Measurements from ENCODE around the gene PCLO. TPM values are rescaled to one million over a fixed set of nuclear protein-coding genes. Genes with fewer than 3 reads are reported as not detected.

PCLO gene
- total RNA-seq, 3 donors from 2014 or later, result 0.10 TPM; not detected in 2

GRCh38 chr7:82839555-82839954 is 323.1 kb downstream of the PCLO start:
- no peaks in the 10 kb centered on the region for H3K36me3 Mint-ChIP-seq (ENCODE audit: insufficient read depth)
- DNase-seq, result no peak
- no peak for ATAC-seq
- no peaks in the 10 kb centered on the region for H3K4me1 Mint-ChIP-seq (ENCODE audit: low read depth)
- no peak overlapping the region for H3K4me3 Mint-ChIP-seq
- no peaks in the 10 kb centered on the region for H3K27me3 Mint-ChIP-seq (ENCODE audit: low read depth)
- peaks cover 8% of the 10 kb centered on the region for H3K9me3 Mint-ChIP-seq

DNA sequence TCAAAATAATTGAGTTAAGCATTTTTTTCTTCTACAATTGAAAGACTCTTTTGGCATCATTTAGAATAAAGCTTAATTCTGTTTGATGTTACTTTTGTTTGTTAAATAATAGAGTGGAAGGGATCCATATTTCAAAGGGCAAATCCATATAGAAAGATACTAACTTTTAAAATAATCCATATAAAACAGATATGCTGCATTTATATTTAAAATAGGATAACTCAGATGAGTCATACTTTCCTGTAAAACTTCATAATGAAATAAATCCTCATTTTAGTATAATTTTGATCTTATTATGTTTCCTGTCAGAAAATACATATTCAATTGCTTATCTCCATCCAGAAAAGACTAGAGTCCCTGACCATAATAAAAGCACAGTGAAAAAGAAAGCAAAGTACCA is 323.6 kb downstream of the PCLO start:
- Mint-ChIP-seq H3K4me1 (ENCODE audit: low read depth) (no peaks in the 10 kb centered on the region), H3K27me3 (ENCODE audit: low read depth) (no peaks in the 10 kb centered on the region), H3K36me3 (ENCODE audit: insufficient read depth) (no peaks in the 10 kb centered on the region), H3K9me3 (peaks cover 9% of the 10 kb centered on the region), H3K4me3 (no peak overlapping the region)
- DNase-seq, result no peak
- ATAC-seq, result no peak

GRCh38 chr7:82838314-82838713 is 324.4 kb downstream of the PCLO start:
- DNase-seq, result no peak
- no peak for ATAC-seq
- Mint-ChIP-seq H3K27me3 (ENCODE audit: low read depth) (no peaks in the 10 kb centered on the region), H3K36me3 (ENCODE audit: insufficient read depth) (no peaks in the 10 kb centered on the region), H3K9me3 (peaks cover 9% of the 10 kb centered on the region), H3K4me1 (ENCODE audit: low read depth) (no peaks in the 10 kb centered on the region), H3K4me3 (no peak overlapping the region)

- H3K4me1 Mint-ChIP-seq (ENCODE audit: low read depth), result no peaks in the 10 kb centered on the region
- H3K27me3 Mint-ChIP-seq (ENCODE audit: low read depth), result no peaks in the 10 kb centered on the region
- H3K4me3 Mint-ChIP-seq, result no peak overlapping the region
- ATAC-seq (no peak), DNase-seq (no peak)
- no peaks in the 10 kb centered on the region for H3K36me3 Mint-ChIP-seq (ENCODE audit: insufficient read depth)
- H3K9me3 Mint-ChIP-seq, result peaks cover 7% of the 10 kb centered on the region
Measured at GRCh38 chr7:82823073-82823472, 339.6 kb downstream of the PCLO start.

DNA sequence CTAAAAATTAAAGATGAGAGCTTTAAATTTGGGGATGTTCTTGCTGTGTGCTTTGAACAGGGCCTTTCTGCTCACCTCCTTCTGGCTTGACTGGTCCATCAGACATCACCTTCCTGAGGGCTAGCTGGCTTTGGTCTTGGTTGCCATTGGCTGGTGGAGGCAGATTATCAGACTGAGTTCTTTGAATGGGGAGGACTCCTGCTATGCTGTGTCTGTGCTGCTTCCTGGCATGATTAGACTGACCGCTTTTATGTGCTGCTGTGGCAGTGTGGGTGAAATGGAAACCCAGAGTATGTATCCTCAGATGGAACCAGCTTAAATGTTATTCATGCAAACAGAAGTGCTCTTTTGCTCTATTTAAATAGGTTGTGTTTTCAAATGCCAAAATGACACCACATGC is 341.6 kb downstream of the PCLO start:
- Mint-ChIP-seq H3K4me3 (no peak overlapping the region), H3K27me3 (ENCODE audit: low read depth) (no peaks in the 10 kb centered on the region), H3K9me3 (peaks cover 7% of the 10 kb centered on the region), H3K4me1 (ENCODE audit: low read depth) (no peaks in the 10 kb centered on the region), H3K36me3 (ENCODE audit: insufficient read depth) (no peaks in the 10 kb centered on the region)
- DNase-seq (no peak), ATAC-seq (no peak)

- no peaks in the 10 kb centered on the region for H3K27me3 Mint-ChIP-seq (ENCODE audit: low read depth)
- H3K4me3 Mint-ChIP-seq, result no peak overlapping the region
- ATAC-seq (no peak), DNase-seq (no peak)
- no peaks in the 10 kb centered on the region for H3K36me3 Mint-ChIP-seq (ENCODE audit: insufficient read depth)
- H3K9me3 Mint-ChIP-seq, result peaks cover 7% of the 10 kb centered on the region
- no peaks in the 10 kb centered on the region for H3K4me1 Mint-ChIP-seq (ENCODE audit: low read depth)
Measured at GRCh38 chr7:82818171-82818570, 344.5 kb downstream of the PCLO start.

- DNase-seq (no peak), ATAC-seq (no peak)
- no peak overlapping the region for H3K4me3 Mint-ChIP-seq
- no peaks in the 10 kb centered on the region for H3K4me1 Mint-ChIP-seq (ENCODE audit: low read depth)
- H3K27me3 Mint-ChIP-seq (ENCODE audit: low read depth), result no peaks in the 10 kb centered on the region
- H3K36me3 Mint-ChIP-seq (ENCODE audit: insufficient read depth), result no peaks in the 10 kb centered on the region
- peaks cover 2% of the 10 kb centered on the region for H3K9me3 Mint-ChIP-seq
Measured at GRCh38 chr7:82816272-82816671, 346.4 kb downstream of the PCLO start.

GRCh38 chr7:82810558-82811259 is 352.0 kb downstream of the PCLO start:
- H3K4me1 Mint-ChIP-seq (ENCODE audit: low read depth), result no peaks in the 10 kb centered on the region
- no peak for ATAC-seq
- H3K4me3 Mint-ChIP-seq, result no peak overlapping the region
- peaks cover 3% of the 10 kb centered on the region for H3K9me3 Mint-ChIP-seq
- no peak for DNase-seq
- H3K36me3 Mint-ChIP-seq (ENCODE audit: insufficient read depth), result no peaks in the 10 kb centered on the region
- no peaks in the 10 kb centered on the region for H3K27me3 Mint-ChIP-seq (ENCODE audit: low read depth)

GRCh38 chr7:82808633-82809032 is 354.1 kb downstream of the PCLO start:
- ATAC-seq, result no peak
- no peaks in the 10 kb centered on the region for H3K4me1 Mint-ChIP-seq (ENCODE audit: low read depth)
- peaks cover 3% of the 10 kb centered on the region for H3K9me3 Mint-ChIP-seq

GRCh38 chr7:82805527-82805960 is 357.1 kb downstream of the PCLO start:
- H3K4me1 Mint-ChIP-seq (ENCODE audit: low read depth), result no peaks in the 10 kb centered on the region
- no peak for ATAC-seq

More at GRCh38 chr7:82808633-82809032, 354.1 kb downstream of the PCLO start:
- Mint-ChIP-seq H3K4me3 (no peak overlapping the region), H3K36me3 (ENCODE audit: insufficient read depth) (no peaks in the 10 kb centered on the region), H3K27me3 (ENCODE audit: low read depth) (no peaks in the 10 kb centered on the region)
- DNase-seq, result no peak

DNA sequence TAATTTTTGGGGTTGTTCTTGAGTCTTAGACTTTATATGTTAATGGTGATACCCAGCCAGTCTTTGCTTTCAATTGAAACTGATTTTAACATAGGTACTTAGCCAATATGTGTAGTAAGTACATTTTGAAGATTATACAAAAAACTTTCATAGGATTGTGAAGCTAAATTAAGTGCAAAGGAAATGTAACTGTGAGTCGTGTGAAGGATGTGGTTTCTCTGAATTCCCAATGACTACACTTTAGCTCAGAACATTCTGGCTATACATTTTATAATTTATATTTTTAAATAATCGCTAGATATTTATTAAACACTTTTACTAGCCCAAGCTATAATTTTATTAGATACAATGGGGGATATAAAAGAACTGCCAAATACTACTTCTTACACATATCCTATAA is 359.3 kb downstream of the PCLO start:
- Mint-ChIP-seq H3K9me3 (no peaks in the 10 kb centered on the region), H3K36me3 (ENCODE audit: insufficient read depth) (no peaks in the 10 kb centered on the region), H3K4me1 (ENCODE audit: low read depth) (no peaks in the 10 kb centered on the region), H3K4me3 (no peak overlapping the region), H3K27me3 (ENCODE audit: low read depth) (no peaks in the 10 kb centered on the region)
- DNase-seq, result no peak
- no peak for ATAC-seq

More at GRCh38 chr7:82805527-82805960, 357.1 kb downstream of the PCLO start:
- no peaks in the 10 kb centered on the region for H3K36me3 Mint-ChIP-seq (ENCODE audit: insufficient read depth)
- H3K27me3 Mint-ChIP-seq (ENCODE audit: low read depth), result no peaks in the 10 kb centered on the region
- no peak overlapping the region for H3K4me3 Mint-ChIP-seq
- no peak for DNase-seq
- H3K9me3 Mint-ChIP-seq, result no peaks in the 10 kb centered on the region

DNA sequence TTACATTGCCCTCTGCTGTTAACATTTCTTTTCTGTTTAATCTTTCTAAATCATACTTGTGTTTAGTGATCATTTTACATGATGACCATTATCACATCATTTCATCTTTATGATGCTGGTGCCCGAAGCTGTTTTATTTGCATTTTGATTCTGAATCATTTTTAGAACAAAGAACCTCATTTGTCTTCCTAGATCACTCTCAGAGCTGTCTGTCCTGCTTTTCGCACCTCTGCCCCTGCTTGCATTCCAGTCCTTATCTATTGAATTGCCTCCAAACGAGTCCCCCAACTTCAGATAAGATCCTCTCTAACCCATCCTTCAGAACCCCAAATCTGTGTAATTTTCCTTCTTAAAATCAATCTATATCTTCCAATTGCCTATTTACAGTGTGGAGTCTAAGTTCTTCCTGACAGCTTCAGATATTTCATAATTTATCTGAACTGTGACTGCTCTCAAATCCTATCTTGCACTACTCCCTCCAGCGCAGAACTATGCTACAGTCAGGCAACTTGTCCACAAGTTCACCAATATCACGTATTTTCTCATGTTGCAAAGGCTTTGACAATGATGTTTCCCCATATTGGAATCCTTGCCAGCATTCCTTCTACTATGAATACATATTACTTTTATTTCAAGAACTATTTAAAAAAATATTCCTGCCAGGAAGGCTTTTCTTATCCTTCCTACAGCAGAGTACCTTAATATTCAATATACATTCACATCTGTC is 372.6 kb downstream of the PCLO start:
- Mint-ChIP-seq H3K36me3 (ENCODE audit: insufficient read depth) (no peaks in the 10 kb centered on the region), H3K4me1 (ENCODE audit: low read depth) (no peaks in the 10 kb centered on the region), H3K27me3 (ENCODE audit: low read depth) (no peaks in the 10 kb centered on the region), H3K9me3 (peaks cover 18% of the 10 kb centered on the region), H3K4me3 (no peak overlapping the region)
- ATAC-seq (no peak), DNase-seq (no peak)

DNA sequence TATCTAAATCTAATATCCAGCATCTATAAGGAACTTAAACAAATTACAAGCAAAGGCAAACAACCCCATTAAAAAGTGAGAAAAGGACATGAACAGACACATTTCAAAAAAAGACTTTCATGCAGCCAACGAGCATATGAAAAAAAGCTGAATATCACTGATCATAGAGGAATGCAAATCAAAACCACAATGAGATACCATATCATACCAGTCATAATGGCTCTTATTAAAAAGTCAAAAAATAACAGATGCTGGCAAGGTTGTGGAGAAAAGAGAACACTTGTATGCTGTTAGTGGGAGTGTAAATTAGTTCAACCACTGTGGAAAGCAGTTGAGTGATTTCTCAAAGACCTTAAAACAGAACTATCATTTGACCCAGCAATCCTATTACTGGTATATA is 384.7 kb downstream of the PCLO start:
- DNase-seq, result no peak
- no peaks in the 10 kb centered on the region for H3K9me3 Mint-ChIP-seq
- ATAC-seq, result no peak
- no peak overlapping the region for H3K4me3 Mint-ChIP-seq
- H3K27me3 Mint-ChIP-seq (ENCODE audit: low read depth), result no peaks in the 10 kb centered on the region
- no peaks in the 10 kb centered on the region for H3K36me3 Mint-ChIP-seq (ENCODE audit: insufficient read depth)
- H3K4me1 Mint-ChIP-seq (ENCODE audit: low read depth), result no peaks in the 10 kb centered on the region

DNA sequence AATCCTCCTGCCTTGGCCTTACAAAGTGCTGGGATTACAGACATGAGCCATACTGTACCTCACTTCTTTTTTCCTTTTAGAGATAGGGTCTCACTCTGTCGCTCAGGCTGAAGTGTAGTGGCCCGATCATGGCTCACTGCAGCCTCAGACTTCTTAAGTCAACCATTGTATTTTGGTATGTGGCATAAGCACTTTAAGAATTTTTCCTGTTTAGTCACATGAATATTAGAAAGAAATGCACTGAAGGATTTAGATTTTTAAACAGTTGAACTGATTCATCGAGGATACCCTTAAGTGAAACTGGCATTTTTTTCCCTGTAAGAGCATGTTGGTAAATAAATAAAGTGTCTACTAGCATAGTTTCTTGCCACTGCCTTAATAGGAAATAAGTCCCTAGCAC is 399.8 kb downstream of the PCLO start:
- Mint-ChIP-seq H3K4me3 (no peak overlapping the region), H3K9me3 (peaks cover 3% of the 10 kb centered on the region), H3K4me1 (ENCODE audit: low read depth) (no peaks in the 10 kb centered on the region), H3K36me3 (ENCODE audit: insufficient read depth) (no peaks in the 10 kb centered on the region), H3K27me3 (ENCODE audit: low read depth) (no peaks in the 10 kb centered on the region)
- DNase-seq (no peak), ATAC-seq (no peak)

GRCh38 chr7:82760831-82761230 is 401.9 kb downstream of the PCLO start:
- no peaks in the 10 kb centered on the region for H3K27me3 Mint-ChIP-seq (ENCODE audit: low read depth)
- no peaks in the 10 kb centered on the region for H3K4me1 Mint-ChIP-seq (ENCODE audit: low read depth)
- peaks cover 3% of the 10 kb centered on the region for H3K9me3 Mint-ChIP-seq
- H3K36me3 Mint-ChIP-seq (ENCODE audit: insufficient read depth), result no peaks in the 10 kb centered on the region
- no peak for DNase-seq
- ATAC-seq, result no peak
- H3K4me3 Mint-ChIP-seq, result no peak overlapping the region
